GM12892 (cell line): ENCODE results near the gene ABCC6.

Experiments used
- POLR2A ChIP-seq: IDR thresholded peaks from 2 replicates; pipeline ENCODE4 v1.6.1; 2011; ENCODE audit warnings: low read depth, low read length, control low read depth
- POLR2AphosphoS5 ChIP-seq: IDR thresholded peaks from 2 replicates; pipeline ENCODE4 v1.6.1; 2011; ENCODE audit warnings: low read depth, low read length, control low read depth
- TAF1 ChIP-seq: IDR thresholded peaks from 2 replicates; pipeline ENCODE4 v1.6.1; 2011; ENCODE audit warnings: low read depth, mild to moderate bottlenecking, control low read depth, low read length, borderline replicate concordance

DNA sequence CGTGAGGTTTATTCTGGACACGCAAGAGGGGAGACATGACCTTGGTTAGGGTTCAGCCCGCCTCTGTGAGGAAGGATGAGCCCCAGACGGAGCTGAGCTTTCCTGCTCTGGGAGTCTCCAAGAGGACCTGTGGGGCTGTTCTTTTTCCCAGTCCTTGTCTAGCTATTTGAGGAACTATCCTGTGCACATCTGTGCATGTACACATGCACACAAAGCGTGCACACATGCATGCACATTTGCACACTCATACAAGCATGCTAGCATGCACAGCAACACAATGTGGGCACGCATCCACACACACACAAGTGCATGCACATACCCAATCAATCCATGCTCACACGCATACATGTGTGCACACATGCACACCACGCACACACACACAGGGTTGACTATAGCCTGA is 40.4 kb downstream of the ABCC6 start:
- TF ChIP-seq POLR2AphosphoS5 (no peak), POLR2A (no peak), TAF1 (no peak)
